Karpas-422 (cell line): ENCODE measurements around the gene KCNE4. TPM values are rescaled to one million over a fixed set of nuclear protein-coding genes. Genes with fewer than 3 reads are reported as not detected.

ENCODE experiments used
- DNase-seq: peaks from one replicate; pipeline ENCODE4 v3.0.0-alpha.2; 2015
- H2AFZ ChIP-seq: fragments of 200-600 bp; sonication (generic); 2 replicates; pipeline ENCODE4 v1.6.1; 2014; ENCODE audit warnings: antibody characterized with exemption, low read length, mixed read lengths
- H3K27ac ChIP-seq: fragments of 200-600 bp; sonication (generic); 2 replicates; pipeline ENCODE4 v1.5.1; 2014; ENCODE audit warnings: mild to moderate bottlenecking, low read length, moderate library complexity
- H3K27me3 ChIP-seq: fragments of 200-600 bp; sonication (generic); 2 replicates; pipeline ENCODE4 v1.6.1; 2014; ENCODE audit warnings: low read length, mixed read lengths
- H3K36me3 ChIP-seq: fragments of 200-600 bp; sonication (generic); 2 replicates; pipeline ENCODE4 v1.6.1; 2014; ENCODE audit warnings: low read length, mixed read lengths; ENCODE audit not compliant: insufficient read depth
- H3K4me1 ChIP-seq: fragments of 200-600 bp; sonication (generic); 2 replicates; pipeline ENCODE4 v1.6.1; 2014; ENCODE audit warnings: mild to moderate bottlenecking, low read length, mixed read lengths
- H3K4me2 ChIP-seq: fragments of 200-600 bp; sonication (generic); 2 replicates; pipeline ENCODE4 v1.6.1; 2014; ENCODE audit warnings: low read length, low read depth, mild to moderate bottlenecking; ENCODE audit not compliant: poor library complexity, severe bottlenecking
- H3K4me3 ChIP-seq: fragments of 200-600 bp; sonication (generic); 2 replicates; pipeline ENCODE4 v1.5.1; 2014; ENCODE audit warnings: mild to moderate bottlenecking, antibody characterized with exemption, low read length, mixed read lengths
- H3K79me2 ChIP-seq: fragments of 200-600 bp; sonication (generic); 2 replicates; pipeline ENCODE4 v1.6.1; 2014; ENCODE audit warnings: mild to moderate bottlenecking, low read length, mixed read lengths
- H3K9ac ChIP-seq: fragments of 200-600 bp; sonication (generic); 2 replicates; pipeline ENCODE4 v1.6.0; 2014; ENCODE audit warnings: low read length
- H3K9me2 ChIP-seq: fragments of 200-600 bp; sonication (generic), shearing (Covaris generic); replicated peaks from 2 replicates; pipeline ENCODE4 v1.6.0; 2014; ENCODE audit warnings: mild to moderate bottlenecking, low read length, moderate library complexity; ENCODE audit not compliant: insufficient read depth
- H3K9me3 ChIP-seq: fragments of 300-700, 200-600 bp; sonication (generic); 2 replicates; pipeline ENCODE4 v1.6.1; 2014; ENCODE audit warnings: low read length, mixed read lengths
- H4K20me1 ChIP-seq: fragments of 200-600 bp; sonication (generic); 2 replicates; pipeline ENCODE4 v1.6.1; 2014; ENCODE audit warnings: mild to moderate bottlenecking, antibody characterized with exemption, low read length, low read depth; ENCODE audit not compliant: insufficient read depth
- total RNA-seq: library from RNA; depleted of rRNA; stranded (reverse); fragments of >200 nt; shearing (Covaris generic); gene quantifications from 2 replicates; pipeline ENCODE4 v1.2.3, GENCODE V29; 2014; ENCODE audit warnings: low replicate concordance; rRNA removed

The KCNE4 gene
- total RNA-seq, 1 experiment from 2014 or later, result not detected

GRCh38 chr2:223099561-223099960 is 47.6 kb downstream of the KCNE4 start:
- Histone ChIP-seq H4K20me1 (no peaks in the 10 kb centered on the region), H3K9me3 (no peaks in the 10 kb centered on the region), H3K4me3 (no peak overlapping the region), H3K9ac (no peak overlapping the region), H2AFZ (no peak overlapping the region), H3K79me2 (no peaks in the 10 kb centered on the region), H3K27me3 (no peaks in the 10 kb centered on the region), H3K27ac (no peak overlapping the region), H3K4me1 (no peaks in the 10 kb centered on the region), H3K4me2 (no peak overlapping the region), H3K36me3 (no peaks in the 10 kb centered on the region), H3K9me2 (no peaks in the 10 kb centered on the region)
- no peak for DNase-seq

GRCh38 chr2:223100061-223100511 is 48.1 kb downstream of the KCNE4 start:
- no peak overlapping the region for H3K4me2 ChIP-seq
- H3K27me3 ChIP-seq, result no peaks in the 10 kb centered on the region
- H3K9me2 ChIP-seq, result no peaks in the 10 kb centered on the region
- H3K4me3 ChIP-seq, result no peak overlapping the region
- no peaks in the 10 kb centered on the region for H3K79me2 ChIP-seq
- no peaks in the 10 kb centered on the region for H3K36me3 ChIP-seq
- H3K4me1 ChIP-seq, result no peaks in the 10 kb centered on the region
- H3K27ac ChIP-seq, result no peak overlapping the region
- H4K20me1 ChIP-seq, result no peaks in the 10 kb centered on the region
- H2AFZ ChIP-seq, result no peak overlapping the region
- H3K9me3 ChIP-seq, result no peaks in the 10 kb centered on the region
- DNase-seq, result no peak
- no peak overlapping the region for H3K9ac ChIP-seq

GRCh38 chr2:223101340-223102039 is 49.5 kb downstream of the KCNE4 start:
- H3K27me3 ChIP-seq, result no peaks in the 10 kb centered on the region
- H3K9me3 ChIP-seq, result no peaks in the 10 kb centered on the region
- H3K4me3 ChIP-seq, result no peak overlapping the region
- no peak overlapping the region for H2AFZ ChIP-seq
- DNase-seq, result no peak
- no peaks in the 10 kb centered on the region for H3K36me3 ChIP-seq
- no peak overlapping the region for H3K4me2 ChIP-seq
- H3K79me2 ChIP-seq, result no peaks in the 10 kb centered on the region
- H4K20me1 ChIP-seq, result no peaks in the 10 kb centered on the region
- no peak overlapping the region for H3K27ac ChIP-seq
- H3K9ac ChIP-seq, result no peak overlapping the region
- no peaks in the 10 kb centered on the region for H3K9me2 ChIP-seq
- H3K4me1 ChIP-seq, result no peaks in the 10 kb centered on the region

- no peaks in the 10 kb centered on the region for H3K79me2 ChIP-seq
- no peaks in the 10 kb centered on the region for H3K27me3 ChIP-seq
- no peak overlapping the region for H3K27ac ChIP-seq
- H2AFZ ChIP-seq, result no peak overlapping the region
- H3K9me2 ChIP-seq, result no peaks in the 10 kb centered on the region
- H3K4me3 ChIP-seq, result no peak overlapping the region
- H3K9me3 ChIP-seq, result no peaks in the 10 kb centered on the region
- H3K9ac ChIP-seq, result no peak overlapping the region
- no peaks in the 10 kb centered on the region for H4K20me1 ChIP-seq
- no peak overlapping the region for H3K4me2 ChIP-seq
- DNase-seq, result no peak
- H3K36me3 ChIP-seq, result no peaks in the 10 kb centered on the region
- H3K4me1 ChIP-seq, result no peaks in the 10 kb centered on the region
Measured at GRCh38 chr2:223102040-223102400, 50.0 kb downstream of the KCNE4 start.

- no peaks in the 10 kb centered on the region for H3K27me3 ChIP-seq
- DNase-seq, result no peak
- H3K4me3 ChIP-seq, result no peak overlapping the region
- H3K9me2 ChIP-seq, result no peaks in the 10 kb centered on the region
- no peaks in the 10 kb centered on the region for H3K79me2 ChIP-seq
- H2AFZ ChIP-seq, result no peak overlapping the region
- no peak overlapping the region for H3K27ac ChIP-seq
- H4K20me1 ChIP-seq, result no peaks in the 10 kb centered on the region
- H3K36me3 ChIP-seq, result no peaks in the 10 kb centered on the region
- no peaks in the 10 kb centered on the region for H3K9me3 ChIP-seq
- no peaks in the 10 kb centered on the region for H3K4me1 ChIP-seq
- no peak overlapping the region for H3K4me2 ChIP-seq
- no peak overlapping the region for H3K9ac ChIP-seq
Measured at GRCh38 chr2:223102450-223102849, 50.5 kb downstream of the KCNE4 start.

DNA sequence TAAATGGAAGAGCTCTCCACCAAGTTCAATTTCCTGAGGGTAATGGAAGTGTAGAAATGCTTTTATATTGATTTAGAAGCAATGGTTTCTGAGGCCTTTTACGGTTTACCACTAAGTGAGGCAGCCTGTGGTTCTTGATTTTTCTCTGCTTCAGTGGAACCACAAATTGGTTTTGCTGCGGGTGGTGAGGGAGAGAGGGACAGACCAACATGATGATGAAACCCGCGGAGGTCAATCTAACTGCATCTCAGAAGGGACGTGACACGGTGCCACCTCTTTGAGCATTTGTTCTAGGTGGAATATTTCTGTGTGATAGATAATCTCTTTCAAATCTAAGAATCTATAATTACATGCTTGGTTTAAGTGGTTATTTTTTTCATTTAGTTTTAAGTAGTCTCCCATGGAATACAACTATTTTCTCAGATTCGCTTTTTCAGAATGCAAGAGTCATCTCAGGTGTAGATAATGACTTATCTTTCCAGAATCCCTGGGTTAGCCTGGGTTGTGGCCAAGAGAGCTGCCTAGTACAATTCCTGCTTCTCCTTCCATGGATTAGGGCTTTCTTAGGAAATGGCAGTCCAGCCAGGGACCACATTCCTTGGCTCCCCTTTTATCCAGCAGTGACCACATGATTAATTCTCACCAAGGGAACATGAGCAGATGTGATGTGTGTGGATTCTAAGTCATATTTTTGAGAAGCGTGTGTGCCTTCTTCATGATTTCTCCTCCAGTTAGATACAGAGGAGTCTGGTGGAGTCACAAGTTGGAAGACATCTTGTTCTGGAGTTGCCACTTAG is 52.5 kb downstream of the KCNE4 start:
- H3K4me1 ChIP-seq, result no peaks in the 10 kb centered on the region
- H3K36me3 ChIP-seq, result no peaks in the 10 kb centered on the region
- no peak for DNase-seq
- H3K4me2 ChIP-seq, result no peak overlapping the region
- H2AFZ ChIP-seq, result no peak overlapping the region
- no peak overlapping the region for H3K4me3 ChIP-seq
- H3K27me3 ChIP-seq, result no peaks in the 10 kb centered on the region
- no peak overlapping the region for H3K9ac ChIP-seq
- H3K9me2 ChIP-seq, result no peaks in the 10 kb centered on the region
- H4K20me1 ChIP-seq, result no peaks in the 10 kb centered on the region
- no peak overlapping the region for H3K27ac ChIP-seq
- no peaks in the 10 kb centered on the region for H3K79me2 ChIP-seq
- no peaks in the 10 kb centered on the region for H3K9me3 ChIP-seq

Other genes starting within 250 kb of the KCNE4 start
- 88.0 and 98.5 TPM in 2 replicates for gene ACSL3, start 191.2 kb upstream of the KCNE4 start, total RNA-seq